Right hindlimb (tissue), 1 donor: ENCODE results near the gene TMEM132D.

ENCODE experiments used
- DNase-seq: peaks from one replicate; pipeline ENCODE4 v3.0.0-alpha.2; 2018

The TMEM132D gene

GRCh38 chr12:129310346-129310745, 593.5 kb downstream of the TMEM132D start:
- DNase-seq, result no peak

- no peak for DNase-seq
These were observed 598.0 kb downstream of the TMEM132D start for GRCh38 chr12:129305851-129306250.

DNA sequence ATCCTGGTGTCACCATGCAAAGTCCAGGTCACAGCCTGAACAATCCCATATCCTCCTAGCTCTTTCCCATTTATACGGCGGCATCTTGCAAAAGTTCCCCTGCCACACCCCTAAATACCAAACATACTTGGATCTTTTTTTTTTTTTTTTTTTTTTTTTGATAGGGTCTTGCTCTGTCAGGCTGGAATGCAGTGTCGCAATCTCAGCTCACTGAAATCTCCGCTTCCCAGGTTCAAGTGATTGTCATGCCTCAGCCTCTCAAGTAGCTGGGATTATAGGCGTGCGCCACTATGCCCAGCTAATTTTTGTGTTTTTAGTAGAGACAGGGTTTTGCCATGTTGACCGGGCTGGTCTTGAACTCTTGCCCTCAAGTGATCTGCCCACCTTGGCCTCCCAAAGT, 599.3 kb downstream of the TMEM132D start:
- no peak for DNase-seq

- DNase-seq, result no peak
These were observed 603.8 kb downstream of the TMEM132D start for GRCh38 chr12:129300011-129300410.

DNA sequence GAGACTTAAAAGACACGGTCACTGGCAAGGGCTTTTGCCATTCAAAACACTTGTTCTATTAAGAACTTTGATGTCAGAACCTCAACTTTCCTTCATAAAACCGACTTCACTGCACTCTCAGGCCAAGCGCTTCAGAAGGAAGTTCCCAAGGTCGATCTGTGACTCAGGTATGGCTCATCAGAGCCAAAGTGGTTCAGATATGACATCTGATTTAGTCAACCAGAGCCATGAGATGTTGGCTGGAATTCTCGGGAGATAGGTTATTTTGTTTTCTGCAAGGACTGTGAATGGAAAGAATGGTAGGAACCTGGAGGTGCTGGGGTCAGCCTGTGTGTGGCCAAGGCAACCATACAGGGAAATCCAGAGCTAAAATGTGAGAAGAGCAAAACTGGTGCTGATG, 604.9 kb downstream of the TMEM132D start:
- no peak for DNase-seq

- DNase-seq, result no peak
These were observed 607.2 kb downstream of the TMEM132D start for GRCh38 chr12:129296671-129297070.

DNA sequence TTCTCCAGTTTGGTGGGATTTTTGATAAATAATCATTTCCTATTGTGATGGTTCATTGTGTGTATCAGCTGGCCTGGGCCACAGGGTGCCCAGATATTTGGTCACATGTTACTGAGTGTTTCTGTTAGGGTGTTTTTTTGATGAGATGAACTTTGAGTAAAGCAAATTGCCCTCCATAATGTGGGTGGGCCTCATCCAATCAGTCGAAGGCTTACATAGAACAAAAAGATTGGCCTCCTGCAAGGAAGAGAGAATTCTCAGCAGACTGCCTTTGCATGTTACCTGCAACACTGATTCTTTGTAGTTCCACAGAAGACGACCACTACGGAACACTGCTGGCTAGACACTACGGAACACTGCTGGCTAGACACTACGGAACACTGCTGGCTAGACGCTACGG, 609.0 kb downstream of the TMEM132D start:
- DNase-seq, result no peak

- DNase-seq, result no peak
These were observed 624.1 kb downstream of the TMEM132D start for GRCh38 chr12:129279771-129280170.

- DNase-seq, result no peak
These were observed 627.3 kb downstream of the TMEM132D start for GRCh38 chr12:129276361-129277060.

- no peak for DNase-seq
These were observed 633.9 kb downstream of the TMEM132D start for GRCh38 chr12:129269756-129270495.

DNA sequence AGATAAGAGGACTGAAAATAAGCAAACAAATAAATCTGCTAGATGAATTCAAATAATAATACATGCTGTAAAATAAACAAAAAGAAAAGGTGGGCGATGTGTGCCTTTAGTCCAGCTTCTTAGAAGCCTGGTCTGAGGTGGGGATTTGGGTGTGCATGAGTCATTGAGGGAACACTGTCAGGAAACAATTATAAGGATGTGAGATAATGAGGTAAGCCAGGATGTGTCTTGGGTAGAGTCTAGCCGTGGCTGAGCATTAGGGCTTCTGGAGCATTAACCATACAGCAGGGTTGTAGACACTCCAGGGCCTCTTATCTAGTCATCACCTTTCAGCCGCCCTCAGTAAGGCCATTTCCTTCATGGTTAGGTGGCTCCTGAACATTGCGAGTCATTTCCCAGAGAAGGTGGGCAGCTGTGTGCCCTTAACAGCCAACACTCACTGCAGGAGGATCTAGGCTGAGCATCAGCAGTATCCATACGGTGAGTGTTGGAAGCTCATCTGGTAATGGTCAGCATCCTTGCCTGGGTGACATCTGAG, 645.0 kb downstream of the TMEM132D start:
- no peak for DNase-seq

GRCh38 chr12:129257524-129257923, 646.3 kb downstream of the TMEM132D start:
- no peak for DNase-seq

DNA sequence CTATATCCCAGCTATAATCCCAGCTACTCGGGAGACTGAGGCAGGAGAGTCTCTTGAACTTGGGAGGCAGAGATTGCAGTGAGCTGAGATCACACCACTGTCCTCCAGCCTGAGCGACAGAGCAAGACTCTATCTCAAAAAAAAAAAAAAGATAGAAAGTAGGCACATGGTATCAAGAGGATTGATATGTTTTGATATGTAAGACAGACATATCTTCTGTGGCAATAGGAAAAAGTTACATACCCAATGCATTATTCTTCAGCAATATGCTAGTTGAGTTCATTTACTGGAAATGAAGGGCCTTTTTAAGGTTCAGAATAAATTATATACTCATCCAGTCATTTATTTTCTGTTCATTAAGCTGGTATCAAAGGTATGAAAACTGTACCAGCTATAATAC, 657.2 kb downstream of the TMEM132D start:
- no peak for DNase-seq

DNA sequence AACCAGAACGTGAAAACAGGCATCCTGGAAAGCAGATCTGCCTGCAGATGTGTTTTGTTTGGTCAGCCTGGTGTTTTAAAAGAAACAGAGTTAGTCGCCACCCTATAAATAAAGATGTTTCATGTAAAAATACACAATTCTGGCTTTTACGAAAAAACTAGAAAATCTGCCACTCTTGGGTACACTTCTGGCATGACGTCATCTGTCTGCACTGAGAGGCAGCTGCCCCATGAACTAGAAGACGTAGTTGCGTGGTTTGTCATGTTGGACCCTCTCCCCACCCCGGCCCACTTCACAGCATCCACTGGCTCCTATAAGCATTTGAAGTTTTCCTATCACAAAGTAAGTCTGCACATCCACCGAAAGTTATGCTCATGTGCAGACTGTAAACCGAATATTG, 658.1 kb downstream of the TMEM132D start:
- no peak for DNase-seq

- DNase-seq, result no peak
These were observed 662.0 kb downstream of the TMEM132D start for GRCh38 chr12:129241852-129242251.

DNA sequence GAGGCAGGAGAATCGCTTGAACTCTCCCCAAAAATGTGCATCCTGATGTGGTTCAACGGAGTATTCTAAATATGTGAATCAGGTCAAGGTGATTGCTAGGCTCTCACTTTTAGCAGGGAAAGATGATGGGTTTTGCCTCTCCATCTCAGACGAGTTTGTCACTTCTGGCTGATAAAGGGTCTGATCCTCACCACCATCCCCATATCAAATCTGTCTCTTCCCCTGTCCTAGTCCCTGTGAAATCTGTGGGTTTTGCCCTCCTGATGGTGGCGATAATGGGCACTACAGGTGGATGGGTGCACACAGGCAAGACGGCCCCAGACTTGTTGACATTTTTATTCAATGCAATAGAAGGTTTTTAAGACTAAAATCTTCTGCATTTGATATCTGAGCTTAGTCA, 665.9 kb downstream of the TMEM132D start:
- no peak for DNase-seq

- DNase-seq, result no peak
These were observed 669.6 kb downstream of the TMEM132D start for GRCh38 chr12:129234209-129234608.

- no peak for DNase-seq
These were observed 672.3 kb downstream of the TMEM132D start for GRCh38 chr12:129231491-129231890.

- DNase-seq, result no peak
These were observed 672.8 kb downstream of the TMEM132D start for GRCh38 chr12:129230995-129231394.

DNA sequence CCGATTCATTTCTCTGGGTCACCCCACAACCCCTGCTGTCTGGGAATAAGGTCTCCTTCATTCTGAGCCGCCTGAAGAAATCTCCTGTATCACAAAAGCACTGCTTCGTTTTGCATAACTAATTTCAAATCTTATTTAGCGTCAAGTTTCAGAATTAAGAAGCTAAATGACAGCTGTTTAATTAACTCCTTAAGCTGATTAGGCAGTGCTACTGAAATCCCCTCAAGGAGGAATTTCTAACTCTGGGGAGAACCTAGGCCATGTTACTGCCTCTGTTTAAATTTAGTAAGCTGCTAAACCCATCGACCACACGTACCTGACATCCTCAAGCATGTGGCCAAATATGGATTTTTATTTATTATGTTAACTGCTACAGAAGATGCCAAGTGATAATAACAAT, 677.0 kb downstream of the TMEM132D start:
- DNase-seq, result no peak

DNA sequence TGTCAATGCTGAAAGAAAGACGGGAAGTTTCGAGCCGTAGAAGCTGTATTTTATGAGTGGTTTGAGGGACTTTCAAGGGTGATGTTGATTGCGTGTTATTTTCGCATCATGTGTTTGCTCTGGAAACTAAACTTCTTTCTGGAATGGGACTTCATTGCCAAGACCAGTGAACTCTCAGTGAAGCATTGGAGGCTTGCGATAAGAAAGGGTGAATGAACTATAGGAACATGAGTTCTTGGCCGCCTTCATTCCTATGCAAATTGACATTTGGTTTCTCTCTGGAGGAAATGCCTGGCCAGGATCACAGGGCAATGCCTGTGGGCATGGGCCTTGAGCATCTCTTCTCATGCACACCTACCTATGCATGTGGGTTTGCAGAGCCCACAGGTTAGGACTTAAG, 677.8 kb downstream of the TMEM132D start:
- no peak for DNase-seq

DNA sequence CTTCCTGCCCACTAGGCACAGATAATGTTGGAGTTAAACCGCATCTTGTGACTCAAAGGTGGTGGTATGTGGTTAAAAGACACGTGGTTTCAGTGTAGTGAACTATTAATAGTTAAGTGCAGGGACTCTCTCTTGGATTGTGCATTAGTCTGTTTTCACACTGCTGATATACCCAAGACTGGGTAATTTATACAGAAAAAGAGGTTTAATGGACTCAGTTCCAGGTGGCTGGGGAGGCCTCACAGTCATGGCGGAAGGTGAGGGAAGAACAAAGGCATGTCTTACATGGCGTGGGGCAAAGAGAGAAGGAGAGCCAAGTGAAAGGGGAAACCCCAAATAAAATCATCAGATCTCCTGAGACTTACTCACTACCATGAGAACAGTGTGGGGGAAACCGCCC, 688.3 kb downstream of the TMEM132D start:
- DNase-seq, result no peak

DNA sequence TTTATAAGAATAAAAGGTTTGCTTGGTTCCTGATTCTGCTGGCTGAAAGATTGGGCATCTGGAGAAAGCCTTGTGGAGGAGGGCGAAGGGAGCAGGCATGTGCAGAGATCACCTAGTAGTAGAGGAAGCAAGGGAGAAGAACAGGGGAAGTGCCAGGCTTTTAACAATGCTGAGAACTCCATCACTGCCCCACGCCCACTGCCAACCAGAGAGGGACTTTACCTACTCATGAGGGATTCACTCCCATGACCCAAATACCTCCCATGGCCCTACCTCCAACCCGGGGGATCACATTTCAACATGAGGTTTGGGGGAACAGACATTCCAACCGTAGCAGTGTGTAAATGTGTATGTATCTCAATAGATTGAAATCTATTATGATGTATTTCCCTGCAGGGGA, 690.3 kb downstream of the TMEM132D start:
- DNase-seq, result no peak

- DNase-seq, result no peak
These were observed 691.8 kb downstream of the TMEM132D start for GRCh38 chr12:129211862-129212630.
